ENCODE measurements around the gene GABARAPL1. TPM values are rescaled to one million over a fixed set of nuclear protein-coding genes. Genes with fewer than 3 reads are reported as not detected.
A peak's percentile ranks its signal among the peaks of the same experiment; 100 is the strongest.
"Not testable (repeated sequence)": the region's sequence is repeated elsewhere in the genome, so short reads cannot be mapped to it uniquely, and the experiment has no call there.

GABARAPL1 gene
- total RNA-seq, 1 experiment from 2014 or later = 11.7 TPM

DNA sequence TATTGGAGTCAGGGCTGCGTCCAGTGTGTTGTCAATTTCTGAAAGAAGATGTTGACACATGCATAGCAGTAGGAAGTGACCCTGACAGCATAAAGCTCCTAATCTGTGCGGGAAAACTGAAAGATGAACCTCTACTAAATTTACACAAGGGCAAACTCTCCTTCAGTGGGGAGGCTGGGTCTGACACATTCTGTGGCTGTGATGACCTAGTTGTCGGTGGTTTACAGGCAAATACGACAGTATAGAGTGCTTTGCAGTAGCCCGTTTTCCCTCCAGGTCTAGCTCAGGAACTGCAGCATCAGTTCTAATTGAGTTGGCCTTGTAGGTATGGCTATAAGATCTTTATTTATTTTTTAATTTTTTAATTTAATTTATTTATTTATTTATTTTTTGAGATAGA, 14.8 kb upstream of the GABARAPL1 start:
- DNase-seq (ENCODE audit: low read depth) = no peak

DNA sequence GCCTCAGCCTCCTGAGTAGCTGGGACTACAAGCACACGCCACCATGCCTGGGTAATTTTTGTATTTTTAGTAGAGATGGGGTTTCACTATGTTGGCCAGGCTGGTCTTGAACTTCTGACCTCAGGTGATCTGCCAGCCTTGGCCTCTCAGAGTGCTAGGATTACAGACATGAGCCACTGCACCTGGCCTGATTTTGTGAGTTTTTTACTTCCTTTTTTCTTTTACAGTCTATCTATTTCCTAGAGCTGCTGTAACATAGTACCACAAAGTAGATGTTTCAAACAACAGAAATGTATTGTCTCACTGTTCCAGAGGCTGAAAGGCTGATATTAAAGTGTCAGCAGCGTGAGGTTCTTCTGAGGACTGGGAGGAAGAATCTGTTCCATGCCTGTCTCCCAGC, 8.2 kb upstream of the GABARAPL1 start:
- DNase-seq (ENCODE audit: low read depth) = not testable (repeated sequence)

DNA sequence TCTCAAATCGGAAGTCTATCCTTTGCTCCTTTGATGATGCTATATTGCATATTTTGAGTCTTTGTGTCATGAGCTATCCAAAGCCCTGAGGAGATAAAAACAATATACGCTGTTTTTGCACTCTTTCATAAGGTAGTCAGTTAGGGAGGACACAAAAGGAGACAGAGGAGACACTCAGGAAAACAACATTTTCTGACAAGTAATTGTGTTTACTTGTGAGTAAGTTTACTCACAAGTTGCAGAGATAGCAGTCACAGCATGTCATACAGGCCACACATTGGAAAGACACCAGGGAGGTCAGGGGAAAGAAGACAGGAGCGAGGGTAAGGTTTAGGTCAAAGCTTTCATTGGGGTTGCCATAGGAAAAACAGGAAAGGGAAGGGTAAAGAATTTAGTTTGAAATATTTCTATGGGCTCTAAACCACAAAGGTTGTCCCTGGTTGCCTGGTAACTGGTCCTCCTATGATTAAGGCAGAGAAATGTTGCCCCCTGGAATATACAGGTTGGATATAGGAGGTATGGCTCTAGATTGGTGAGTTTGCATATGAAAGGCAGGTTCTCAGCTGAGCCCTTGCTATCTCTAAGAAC, 7.4 kb upstream of the GABARAPL1 start:
- peak; percentile 10 for DNase-seq (ENCODE audit: low read depth)

DNA sequence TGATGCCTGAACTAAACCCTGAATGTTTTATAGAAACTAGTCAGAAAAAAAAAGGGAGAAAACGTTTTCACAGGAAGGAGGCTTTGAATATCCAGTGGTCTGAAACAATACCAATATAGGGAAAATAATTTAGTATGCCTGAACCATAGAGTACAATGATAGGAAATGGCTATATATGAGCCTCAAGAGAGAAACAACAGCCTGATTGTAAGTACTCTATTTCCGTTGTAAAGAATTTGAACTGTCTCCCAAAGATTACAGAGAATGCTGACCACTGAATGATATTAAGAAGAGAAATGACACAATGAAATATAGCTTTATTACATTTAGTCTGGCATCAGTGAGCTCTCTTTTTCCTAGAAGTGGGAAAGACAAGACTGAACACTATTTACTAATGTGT, 5.5 kb upstream of the GABARAPL1 start:
- no peak for DNase-seq (ENCODE audit: low read depth)

DNA sequence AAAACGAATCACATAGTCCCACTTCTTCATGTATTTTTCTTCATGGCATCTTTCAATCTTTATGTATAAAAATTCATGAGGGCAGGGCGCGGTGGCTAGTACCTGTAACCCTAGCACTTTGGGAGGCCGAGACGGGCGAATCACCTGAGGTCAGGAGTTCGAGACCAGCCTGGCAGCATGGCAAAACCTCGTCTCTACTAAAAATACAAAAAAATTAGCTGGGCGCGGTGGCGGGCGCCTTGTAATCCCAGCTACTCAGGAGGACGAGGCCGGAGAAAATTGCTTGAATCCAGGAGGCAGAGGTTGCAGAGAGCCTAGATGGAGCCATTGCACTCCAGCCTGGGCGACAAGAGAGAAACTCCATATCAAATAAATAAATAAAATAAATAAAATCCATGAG, 2.5 kb upstream of the GABARAPL1 start:
- DNase-seq (ENCODE audit: low read depth) = no peak

DNA sequence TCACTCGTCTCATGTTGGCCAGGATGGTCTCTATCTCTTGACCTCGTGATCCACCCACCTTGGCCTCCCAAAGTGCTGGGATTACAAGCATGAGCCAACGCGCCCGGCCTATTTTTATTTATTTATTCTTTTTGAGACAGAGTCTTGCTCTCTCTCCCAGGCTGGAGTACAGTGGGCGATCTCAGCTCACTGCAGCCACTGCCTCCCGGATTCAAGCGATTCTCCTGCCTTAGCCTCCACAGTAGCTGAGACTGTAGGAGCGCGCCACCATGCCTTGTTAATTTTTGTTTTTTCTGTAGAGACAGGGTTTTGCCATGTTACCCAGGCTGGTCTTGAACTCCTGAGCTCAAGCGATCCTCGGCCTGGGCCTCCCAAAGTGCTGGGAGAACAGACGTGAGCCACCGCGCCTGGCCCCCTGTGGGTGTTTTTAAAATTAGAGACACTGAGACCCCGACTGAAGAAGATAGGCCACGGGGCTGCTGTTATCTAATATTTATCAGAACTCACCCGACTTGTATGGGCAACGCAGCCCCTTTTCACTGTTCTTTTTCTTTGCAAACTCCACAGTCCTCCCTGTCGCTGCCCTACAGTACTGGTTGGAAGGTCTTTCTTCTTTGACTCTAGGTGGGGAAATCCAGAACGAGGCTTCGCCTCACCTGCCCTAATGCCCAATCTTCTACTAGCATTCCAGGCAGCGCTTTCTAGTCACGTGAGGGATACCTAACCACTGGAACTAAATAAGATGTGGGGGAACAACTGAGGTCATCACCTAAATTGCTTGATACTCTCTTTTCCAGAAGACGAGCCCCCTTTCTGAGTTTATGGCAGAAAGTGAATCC, 1.4 kb upstream of the GABARAPL1 start:
- DNase-seq (ENCODE audit: low read depth) = peak; percentile 1

DNA sequence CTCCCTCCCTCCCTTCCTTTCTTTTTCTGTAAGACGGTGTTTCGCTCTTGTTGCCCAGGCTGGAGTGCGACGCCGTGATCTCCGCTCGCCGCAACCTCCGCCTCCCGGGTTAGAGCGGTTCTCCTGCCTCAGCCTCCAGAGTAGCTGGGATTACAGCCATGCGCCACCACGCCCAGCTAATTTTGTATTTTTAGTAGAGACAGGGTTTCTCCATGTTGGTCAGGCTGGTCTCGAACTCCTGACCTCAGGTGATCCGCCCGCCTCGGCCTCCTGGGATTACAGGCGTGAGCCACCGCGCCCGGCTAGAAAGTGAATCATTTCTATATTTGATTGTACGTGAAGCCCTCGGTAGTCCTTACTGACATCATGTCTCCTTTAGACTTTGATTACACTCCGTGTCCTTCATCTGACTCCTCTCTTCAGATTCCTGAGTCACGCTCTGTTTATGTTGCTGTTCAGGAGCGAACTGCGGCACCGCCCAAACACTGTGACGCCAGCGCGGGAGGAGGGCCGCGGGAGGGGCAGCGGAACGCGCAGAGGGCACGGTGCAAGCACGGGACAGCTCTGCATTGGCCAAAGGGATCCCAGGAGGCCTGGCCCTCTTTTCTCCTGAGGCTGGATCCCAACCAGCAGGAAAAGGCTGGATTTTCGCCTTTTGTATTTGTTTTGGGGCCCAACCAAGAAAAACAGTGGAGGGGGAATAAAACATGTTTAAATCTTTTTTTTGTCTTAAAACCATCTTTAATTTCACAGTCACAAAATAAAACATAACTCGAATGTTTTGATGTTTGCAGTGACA, 538 bp upstream of the GABARAPL1 start:
- DNase-seq (ENCODE audit: low read depth) = peak; percentile 98

DNA sequence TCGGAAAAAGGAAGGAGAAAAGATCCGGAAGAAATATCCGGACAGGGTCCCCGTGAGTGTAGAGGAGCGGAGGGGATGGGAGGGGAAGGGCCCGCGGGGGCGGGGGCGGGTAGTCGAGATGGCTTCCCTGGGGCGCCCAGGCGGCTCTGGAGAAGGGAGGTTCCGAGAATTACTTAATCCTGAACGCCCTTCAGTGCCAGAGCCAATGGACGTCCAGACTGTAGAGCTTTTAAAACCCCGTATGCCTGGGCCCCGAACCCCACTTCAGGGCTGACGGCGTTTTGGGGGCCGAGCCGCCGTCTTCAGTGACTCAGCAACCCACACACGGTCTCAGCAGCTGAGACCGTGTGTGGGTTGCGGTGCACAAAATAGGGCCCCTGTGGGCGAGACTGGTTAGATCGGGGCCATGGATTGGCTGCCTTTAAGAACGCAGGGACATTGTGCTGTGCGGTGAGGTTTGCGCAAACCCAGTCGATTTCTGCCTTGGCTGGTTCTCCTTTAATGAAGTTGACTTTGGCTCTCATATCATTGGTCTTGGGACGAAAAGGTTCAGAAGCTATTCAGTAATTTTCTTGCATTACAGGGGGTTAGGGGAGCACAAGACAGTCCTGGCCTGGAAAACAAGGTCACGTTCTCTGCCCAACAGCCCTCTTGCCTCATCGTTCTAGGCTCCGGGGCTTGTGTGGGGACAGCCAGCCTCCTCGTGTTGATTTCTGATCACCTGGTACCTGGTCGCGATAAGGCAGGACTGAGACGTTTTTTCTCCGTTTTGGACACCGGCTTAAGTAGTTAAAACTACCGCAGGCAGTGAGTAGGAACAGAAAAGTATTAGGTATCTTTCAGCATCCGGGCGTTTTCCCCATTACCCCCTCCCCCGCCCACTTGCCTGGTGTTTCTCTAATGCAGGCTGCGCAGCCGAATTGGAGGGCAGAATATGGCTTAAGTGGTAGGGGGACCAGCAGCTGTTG, 775 bp downstream of the GABARAPL1 start:
- peak; percentile 85 for DNase-seq (ENCODE audit: low read depth)

DNA sequence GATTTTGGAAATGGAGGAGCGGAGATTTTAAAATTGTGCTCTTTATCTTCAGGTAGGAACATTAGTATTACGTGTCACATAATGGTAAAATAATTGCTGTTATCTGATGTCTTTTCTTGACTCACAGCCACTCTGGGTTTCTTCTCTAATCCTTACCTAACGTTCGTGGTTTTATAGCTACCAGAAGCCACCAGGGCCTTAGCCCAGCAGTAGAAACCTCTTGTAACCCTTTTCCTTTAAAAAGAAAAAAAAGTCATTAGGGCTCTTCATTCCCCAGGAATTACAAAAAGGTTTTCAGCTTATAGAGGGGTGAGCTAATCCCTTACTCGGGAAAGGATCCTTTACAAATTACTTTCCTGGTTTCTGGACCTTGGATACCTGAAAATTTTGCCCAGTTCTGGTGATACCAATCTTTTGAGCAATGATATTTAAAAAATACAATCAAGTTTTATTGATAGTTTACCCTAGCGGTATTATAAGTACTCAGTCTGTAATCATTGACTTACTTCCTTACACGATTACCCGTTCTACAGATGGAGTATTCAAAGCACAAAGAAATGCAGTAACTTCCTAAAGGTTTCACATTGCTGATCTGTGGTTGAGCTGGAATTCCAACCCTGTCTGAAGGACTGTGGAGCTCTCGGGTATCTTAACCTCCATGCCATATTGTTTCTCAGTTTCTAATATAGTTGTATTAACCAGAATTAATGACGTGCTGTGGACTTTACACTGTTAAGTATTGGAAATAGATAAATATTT, 1.6 kb downstream of the GABARAPL1 start:
- DNase-seq (ENCODE audit: low read depth) = peak; percentile 43

DNA sequence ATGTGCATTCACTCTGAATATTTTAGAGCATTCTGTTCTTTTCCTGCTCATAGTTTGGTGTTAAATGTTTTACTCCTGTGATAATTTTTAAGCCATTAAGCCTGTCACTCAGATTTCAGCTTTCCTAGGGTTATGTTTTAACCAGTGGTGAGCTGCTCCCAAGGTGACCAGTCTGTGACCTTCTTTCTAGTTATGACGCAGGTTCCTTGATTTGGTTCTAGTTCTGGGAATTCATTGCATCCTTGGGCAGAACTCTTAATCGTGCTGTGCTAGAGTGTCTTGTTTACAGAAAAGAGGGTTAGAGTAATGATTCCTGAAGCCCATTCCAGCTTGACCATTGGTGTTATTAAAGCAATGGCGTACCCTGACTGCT, 2.2 kb downstream of the GABARAPL1 start:
- DNase-seq (ENCODE audit: low read depth) = no peak

DNA sequence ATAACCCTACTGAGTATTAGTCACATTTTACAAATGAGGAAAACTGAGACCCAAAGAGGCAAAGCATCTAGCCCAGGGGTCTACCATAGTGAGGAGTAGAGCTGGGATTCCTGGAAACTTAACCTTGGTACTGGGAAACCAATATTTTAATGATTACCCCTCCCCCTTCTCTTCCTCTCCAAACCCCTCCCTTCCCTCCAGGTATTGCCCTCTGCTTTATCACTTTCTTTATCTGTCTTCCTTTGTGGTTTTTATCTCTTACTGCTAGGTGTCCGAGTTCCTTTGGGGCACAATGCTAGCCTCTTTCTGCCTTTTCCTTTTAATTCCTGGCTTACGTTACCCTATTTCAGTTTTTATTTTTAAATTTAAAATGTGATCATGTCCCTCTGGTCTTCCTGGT, 2.8 kb downstream of the GABARAPL1 start:
- DNase-seq (ENCODE audit: low read depth) = no peak

DNA sequence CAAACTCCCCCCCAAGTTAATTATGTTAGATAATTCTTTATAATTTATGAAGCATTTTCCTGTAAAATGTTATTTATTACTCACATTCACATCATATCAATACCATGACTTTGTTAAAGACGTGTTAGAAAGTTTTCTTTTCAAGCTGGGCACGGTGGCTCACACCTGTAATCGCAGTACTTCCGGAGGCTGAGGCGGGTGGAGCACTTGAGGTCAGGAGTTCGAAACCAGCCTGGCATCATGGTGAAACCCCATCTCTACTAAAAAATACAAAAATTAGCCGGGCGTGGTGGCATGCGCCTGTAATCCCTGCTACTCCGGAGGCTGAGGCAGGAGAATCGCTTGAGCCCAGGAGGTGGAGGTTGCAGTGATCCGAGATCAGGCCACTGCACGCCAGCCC, 3.3 kb downstream of the GABARAPL1 start:
- DNase-seq (ENCODE audit: low read depth) = not testable (repeated sequence)

DNA sequence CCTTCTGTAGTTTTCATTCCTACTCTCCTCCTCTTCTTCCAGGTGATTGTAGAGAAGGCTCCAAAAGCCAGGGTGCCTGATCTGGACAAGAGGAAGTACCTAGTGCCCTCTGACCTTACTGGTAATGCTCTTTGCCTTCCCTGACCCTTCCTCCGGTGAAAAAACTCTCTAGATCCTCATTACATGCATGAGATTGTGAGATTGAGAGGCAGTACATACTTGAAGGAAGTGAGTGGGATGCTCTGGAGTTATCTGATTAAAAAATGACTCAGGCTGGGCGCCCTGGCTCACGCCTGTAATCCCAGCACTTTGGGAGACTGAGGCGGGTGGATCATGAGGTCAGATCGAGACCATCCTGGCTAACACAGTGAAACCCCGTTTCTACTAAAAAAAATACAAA, 5.3 kb downstream of the GABARAPL1 start:
- DNase-seq (ENCODE audit: low read depth) = no peak

DNA sequence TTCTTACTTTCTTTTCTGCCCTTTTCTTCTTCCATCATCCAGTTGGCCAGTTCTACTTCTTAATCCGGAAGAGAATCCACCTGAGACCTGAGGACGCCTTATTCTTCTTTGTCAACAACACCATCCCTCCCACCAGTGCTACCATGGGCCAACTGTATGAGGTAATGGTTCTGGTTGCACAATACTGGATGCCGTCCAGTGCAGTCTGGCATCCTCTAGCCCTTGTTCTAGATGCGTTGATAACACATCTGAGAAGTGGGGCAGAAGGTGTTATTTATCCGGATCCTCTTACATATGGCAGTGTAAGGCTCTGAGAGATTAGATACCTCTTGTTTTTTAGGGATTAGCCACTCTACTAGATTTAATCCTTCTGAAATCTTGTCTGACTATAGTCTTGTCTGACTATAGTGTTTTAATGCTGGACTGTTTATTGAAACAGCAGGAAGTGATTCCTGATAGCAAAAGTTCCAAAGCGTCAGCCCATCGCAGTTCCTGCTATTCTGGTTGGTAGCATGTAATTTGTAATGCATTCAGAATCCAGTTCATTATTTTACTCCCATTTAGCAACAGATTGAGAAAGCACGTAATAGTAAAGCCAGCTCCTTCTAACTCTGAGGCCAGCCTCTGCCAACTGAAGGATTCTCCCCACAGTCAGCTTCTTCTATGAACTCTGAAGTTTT, 7.9 kb downstream of the GABARAPL1 start:
- DNase-seq (ENCODE audit: low read depth) = no peak

DNA sequence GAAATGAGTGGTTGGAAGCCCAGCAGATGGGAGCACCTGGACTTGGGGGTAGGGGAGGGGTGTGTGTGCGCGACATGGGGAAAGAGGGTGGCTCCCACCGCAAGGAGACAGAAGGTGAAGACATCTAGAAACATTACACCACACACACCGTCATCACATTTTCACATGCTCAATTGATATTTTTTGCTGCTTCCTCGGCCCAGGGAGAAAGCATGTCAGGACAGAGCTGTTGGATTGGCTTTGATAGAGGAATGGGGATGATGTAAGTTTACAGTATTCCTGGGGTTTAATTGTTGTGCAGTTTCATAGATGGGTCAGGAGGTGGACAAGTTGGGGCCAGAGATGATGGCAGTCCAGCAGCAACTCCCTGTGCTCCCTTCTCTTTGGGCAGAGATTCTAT, 9.2 kb downstream of the GABARAPL1 start:
- DNase-seq (ENCODE audit: low read depth) = no peak

DNA sequence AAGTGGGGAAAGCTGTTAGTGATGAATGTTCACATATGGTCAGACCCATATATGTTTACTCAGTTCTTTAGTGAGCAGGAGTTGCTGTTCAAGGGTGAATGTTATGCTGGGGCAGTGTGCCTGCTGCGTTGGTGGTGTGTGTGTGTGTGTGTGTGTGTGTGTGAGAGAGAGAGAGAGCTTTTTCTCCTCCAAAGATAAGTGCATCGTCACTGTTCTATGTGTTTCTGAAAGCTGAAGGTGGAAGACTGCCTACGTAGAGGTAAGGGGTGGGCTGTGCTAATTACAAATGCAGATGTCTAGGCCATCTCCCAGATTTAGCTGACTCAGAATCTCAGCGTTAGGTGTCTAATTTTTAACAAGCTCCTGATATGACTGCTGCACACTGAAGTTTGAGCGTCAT, 10.5 kb downstream of the GABARAPL1 start:
- no peak for DNase-seq (ENCODE audit: low read depth)

DNA sequence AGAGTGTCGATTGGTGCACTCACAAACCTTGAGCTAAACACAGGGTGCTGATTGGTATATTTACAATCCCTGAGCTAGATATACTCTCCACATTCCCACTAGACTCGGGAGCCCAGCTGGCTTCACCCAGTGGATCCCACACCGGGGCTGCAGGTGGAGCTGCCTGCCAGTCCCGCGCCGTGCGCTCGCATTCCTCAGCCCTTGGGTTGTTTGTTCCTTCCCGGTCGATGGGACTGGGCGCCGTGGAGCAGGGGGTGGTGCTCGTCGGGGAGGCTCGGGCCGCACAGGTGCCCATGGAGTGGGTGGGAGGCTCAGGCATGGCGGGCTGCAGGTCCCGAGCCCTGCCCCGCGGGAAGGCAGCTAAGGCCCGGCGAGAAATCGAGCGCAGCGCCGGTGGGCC, 12.7 kb downstream of the GABARAPL1 start:
- DNase-seq (ENCODE audit: low read depth) = not testable (repeated sequence)

DNA sequence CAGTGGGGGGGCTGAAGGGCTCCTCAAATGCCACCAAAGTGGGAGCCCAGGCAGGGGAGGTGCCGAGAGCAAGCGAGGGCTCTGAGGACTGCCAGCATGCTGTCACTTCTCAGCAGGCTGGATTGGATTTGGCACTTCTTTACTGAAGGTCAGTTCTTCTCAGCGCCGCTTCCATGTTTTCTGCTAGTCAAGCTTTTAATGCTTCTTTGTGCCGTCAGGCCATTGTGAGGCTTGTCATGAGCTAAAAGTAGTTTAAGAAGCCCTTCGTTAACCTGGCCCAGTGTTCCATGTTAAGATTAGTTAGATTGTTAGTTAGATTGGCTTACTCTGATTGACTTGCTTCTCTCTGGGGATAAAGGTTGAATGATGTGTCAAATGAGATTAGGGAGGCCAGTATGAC, 13.4 kb downstream of the GABARAPL1 start:
- no peak for DNase-seq (ENCODE audit: low read depth)

DNA sequence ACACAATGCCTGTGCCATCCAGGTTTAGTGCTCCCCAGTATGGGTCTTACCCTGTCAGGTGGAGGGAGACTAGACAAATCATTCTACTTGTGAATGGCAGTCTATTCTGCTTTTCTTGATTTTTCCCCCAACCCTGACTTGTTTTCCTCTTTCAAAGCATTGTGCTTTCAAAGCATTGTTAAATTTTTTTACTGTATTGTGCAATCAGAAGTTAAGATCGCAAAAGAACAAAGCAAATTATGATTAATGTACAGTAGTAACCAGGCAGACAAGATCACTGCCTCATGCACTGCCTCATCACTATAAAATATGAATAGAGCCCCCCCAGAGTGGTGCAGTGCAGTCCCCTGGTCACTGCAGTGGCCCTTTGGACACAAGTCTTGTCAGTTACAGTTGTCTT, 14.1 kb downstream of the GABARAPL1 start:
- no peak for DNase-seq (ENCODE audit: low read depth)

DNA sequence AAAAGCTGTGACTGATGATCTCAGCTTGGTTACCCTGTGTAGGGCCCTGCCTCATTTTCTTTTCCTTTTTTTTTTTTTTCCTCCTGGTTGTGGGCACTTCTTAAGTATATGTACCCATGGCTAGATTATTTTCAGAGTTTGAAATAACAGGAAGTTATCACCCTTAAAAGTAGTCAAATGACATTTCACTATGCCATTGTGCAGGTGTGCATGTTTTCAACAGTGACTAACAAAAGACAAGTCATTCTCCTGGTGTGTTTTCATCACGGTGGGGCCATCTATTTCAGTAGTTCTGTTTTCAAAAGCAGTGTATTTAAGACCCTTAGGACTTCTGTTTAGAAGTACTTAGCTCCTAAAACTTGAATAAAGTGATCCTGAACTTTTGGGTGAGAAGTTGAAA, 15.0 kb downstream of the GABARAPL1 start:
- DNase-seq (ENCODE audit: low read depth) = no peak

Measured in LHCN-M2 (cell line).